Thyroid gland (tissue), 4 donors: ENCODE data around the gene SRSF5. TPM values are rescaled to one million over a fixed set of nuclear protein-coding genes. Genes with fewer than 3 reads are reported as not detected.

Source experiments
- DNase-seq, 2 donors: peaks; one replicate each; pipeline ENCODE4 v3.0.0-alpha.2; 2019
- H3K27ac ChIP-seq, 3 donors: fragments of 200-600 bp; sonication (generic); 1 replicate in 2 of 3; 2 replicates in 1 of 3; pipeline ENCODE4 v1.5.1; 2016 to 2019; ENCODE audit warnings: mild to moderate bottlenecking in 1 of 3, moderate library complexity in 1 of 3
- H3K27me3 ChIP-seq: fragments of 200-600 bp; sonication (generic); one replicate; pipeline ENCODE4 v1.5.1; 2019
- H3K36me3 ChIP-seq, 2 donors: fragments of 200-600 bp; sonication (generic); one replicate each; pipeline ENCODE4 v1.5.1; 2016 to 2019
- H3K4me1 ChIP-seq, 2 donors: fragments of 200-600 bp; sonication (generic); one replicate each; pipeline ENCODE4 v1.5.1; 2017 to 2019
- H3K4me3 ChIP-seq, 3 donors: fragments of 200-600 bp; sonication (generic); replicated peaks in 1 of 3; 1 replicate in 2 of 3; 2 replicates in 1 of 3; pipeline ENCODE4 v1.5.1; 2016; ENCODE audit warnings: mild to moderate bottlenecking in 1 of 3
- H3K9me3 ChIP-seq: fragments of 200-600 bp; sonication (generic); one replicate; pipeline ENCODE4 v1.5.1; 2017
- POLR2A ChIP-seq, 2 donors: fragments of 450-650 bp; IDR thresholded peaks; one replicate each; pipeline ENCODE4 v1.6.1; 2017; ENCODE audit warnings: antibody characterized with exemption in 2 of 2, mild to moderate bottlenecking in 2 of 2, moderate library complexity in 1 of 2
- WGBS, 2 donors: methylation state at CpG; one replicate each; pipeline ENCODE4 v1.1.5; 2017; 5-methylcytosine and 5-hydroxymethylcytosine counted together
- intact Hi-C: fragments of 100-400 bp; cut with DNase I; formaldehyde crosslinking; loops from one replicate; pipeline ENCODE4 v1.15.1; 2023
- total RNA-seq, 4 donors: library from RNA; depleted of rRNA; stranded (reverse); fragments of >200 nt; gene quantifications; one replicate each; pipeline ENCODE4 v1.2.3, GENCODE V29; 2016
- TF ChIP-seq, protein P1 (sequence below), 6 experiments: fragments of 200-600 bp in 3 of 6; fragments of 450-650 bp in 3 of 6; sonication (generic) in 3 of 6; IDR thresholded peaks; one replicate each; pipeline ENCODE4 v1.5.1; 2016 to 2019; ENCODE audit warnings: antibody characterized with exemption in 6 of 6, mild to moderate bottlenecking in 2 of 6, inconsistent platforms in 1 of 6, moderate library complexity in 1 of 6

SRSF5 gene
- total RNA-seq, 4 donors from 2014 or later, result 326 to 969 (median 539) TPM

DNA sequence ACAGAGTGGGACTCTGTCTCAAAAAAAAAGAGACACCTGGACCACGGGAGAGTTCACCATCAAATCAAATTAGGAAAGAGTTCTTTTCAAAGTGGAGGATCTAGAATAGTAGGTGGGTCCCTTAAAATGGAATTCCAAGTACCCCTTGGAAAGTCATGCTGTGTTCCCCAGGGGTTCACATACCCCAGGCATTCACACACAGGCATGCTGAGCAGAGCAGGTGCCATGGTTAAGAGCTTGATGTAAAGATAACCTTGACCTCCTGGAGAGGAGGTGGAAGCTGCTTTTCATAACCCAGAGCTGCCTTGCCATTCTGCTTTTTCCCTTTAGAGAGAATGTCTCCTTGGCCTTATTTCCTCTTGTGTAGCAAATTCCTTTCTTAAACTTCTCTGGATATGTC, 14.2 kb upstream of the SRSF5 start:
- WGBS, 2 donors, result 35 to 43% methylated on average over 1 of the region's 1 CpG
- H3K9me3 ChIP-seq, result no peaks in the 10 kb centered on the region
- H3K27me3 ChIP-seq, result no peaks in the 10 kb centered on the region
- no peaks in the 10 kb centered on the region for H3K36me3 ChIP-seq
- TF ChIP-seq, protein P1, sequence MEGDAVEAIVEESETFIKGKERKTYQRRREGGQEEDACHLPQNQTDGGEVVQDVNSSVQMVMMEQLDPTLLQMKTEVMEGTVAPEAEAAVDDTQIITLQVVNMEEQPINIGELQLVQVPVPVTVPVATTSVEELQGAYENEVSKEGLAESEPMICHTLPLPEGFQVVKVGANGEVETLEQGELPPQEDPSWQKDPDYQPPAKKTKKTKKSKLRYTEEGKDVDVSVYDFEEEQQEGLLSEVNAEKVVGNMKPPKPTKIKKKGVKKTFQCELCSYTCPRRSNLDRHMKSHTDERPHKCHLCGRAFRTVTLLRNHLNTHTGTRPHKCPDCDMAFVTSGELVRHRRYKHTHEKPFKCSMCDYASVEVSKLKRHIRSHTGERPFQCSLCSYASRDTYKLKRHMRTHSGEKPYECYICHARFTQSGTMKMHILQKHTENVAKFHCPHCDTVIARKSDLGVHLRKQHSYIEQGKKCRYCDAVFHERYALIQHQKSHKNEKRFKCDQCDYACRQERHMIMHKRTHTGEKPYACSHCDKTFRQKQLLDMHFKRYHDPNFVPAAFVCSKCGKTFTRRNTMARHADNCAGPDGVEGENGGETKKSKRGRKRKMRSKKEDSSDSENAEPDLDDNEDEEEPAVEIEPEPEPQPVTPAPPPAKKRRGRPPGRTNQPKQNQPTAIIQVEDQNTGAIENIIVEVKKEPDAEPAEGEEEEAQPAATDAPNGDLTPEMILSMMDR (IDR thresholded peaks at IDR 0.05), result no peak
- no peak for TF ChIP-seq POLR2A (IDR thresholded peaks at IDR 0.05)
- H3K27ac ChIP-seq, result no peak overlapping the region
- H3K4me3 ChIP-seq, result no peak overlapping the region
- intact Hi-C loops, result no loop called here
- DNase-seq, result no peak
- H3K4me1 ChIP-seq, result no peaks in the 10 kb centered on the region

DNA sequence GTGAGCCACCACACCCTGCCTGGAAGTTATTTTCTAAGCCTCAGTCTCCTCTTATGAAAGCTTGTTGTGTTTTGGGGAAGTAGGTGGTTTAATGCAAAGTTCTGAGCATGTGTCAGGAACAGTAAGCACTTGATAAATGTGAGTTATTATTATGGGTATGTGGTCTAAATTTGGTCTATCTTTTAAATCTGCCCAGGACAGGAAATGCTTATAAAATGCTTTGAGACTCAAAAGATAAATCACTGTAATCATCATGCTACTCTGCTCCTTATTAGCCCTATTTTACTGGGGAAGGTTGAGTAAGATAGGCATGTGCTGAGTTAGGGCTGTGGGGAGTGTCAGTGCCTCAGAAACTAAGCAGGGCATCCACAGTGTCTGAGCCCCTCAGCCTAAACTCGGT, 13.1 kb upstream of the SRSF5 start:
- DNase-seq, result no peak

DNA sequence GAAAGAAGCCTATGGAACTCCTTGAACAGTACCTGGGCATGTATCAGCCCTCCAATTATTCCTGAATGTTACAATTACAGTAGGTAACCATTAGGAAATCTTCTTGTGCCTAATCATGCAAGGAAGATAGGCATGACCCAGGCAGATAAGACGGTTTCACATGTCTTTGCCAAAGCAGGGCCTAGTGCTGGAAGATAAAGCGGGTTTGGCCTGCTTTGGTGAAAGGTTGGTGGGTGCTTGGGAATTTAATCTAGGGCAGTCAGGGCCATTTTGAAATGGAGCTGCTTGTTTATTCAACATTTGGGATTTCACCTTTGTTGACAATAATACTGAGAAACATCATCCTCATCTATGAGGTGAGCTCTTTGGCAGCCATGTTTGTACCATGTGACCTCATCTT, 12.5 kb upstream of the SRSF5 start:
- TF ChIP-seq, protein P1 (IDR thresholded peaks at IDR 0.05), result no peak
- no peak for TF ChIP-seq POLR2A (IDR thresholded peaks at IDR 0.05)
- Histone ChIP-seq H3K27ac (no peak overlapping the region), H3K27me3 (no peaks in the 10 kb centered on the region), H3K36me3 (no peaks in the 10 kb centered on the region), H3K4me1 (no peaks in the 10 kb centered on the region), H3K9me3 (no peaks in the 10 kb centered on the region), H3K4me3 (no peak overlapping the region)
- intact Hi-C loops, result no loop called here
- 91 to 96% methylated on average over 2 of the region's 2 CpGs for WGBS, 2 donors
- no peak for DNase-seq

More for the DNA sequence above, 13.1 kb upstream of the SRSF5 start:
- no peak overlapping the region for H3K4me3 ChIP-seq
- H3K27me3 ChIP-seq, result no peaks in the 10 kb centered on the region
- no peaks in the 10 kb centered on the region for H3K36me3 ChIP-seq
- TF ChIP-seq, protein P1 (IDR thresholded peaks at IDR 0.05), result no peak
- no peak for TF ChIP-seq POLR2A (IDR thresholded peaks at IDR 0.05)
- WGBS, 2 donors, result 89 to 93% methylated on average over 1 of the region's 1 CpG
- no peaks in the 10 kb centered on the region for H3K4me1 ChIP-seq
- intact Hi-C loops, result no loop called here
- no peaks in the 10 kb centered on the region for H3K9me3 ChIP-seq
- no peak overlapping the region for H3K27ac ChIP-seq

DNA sequence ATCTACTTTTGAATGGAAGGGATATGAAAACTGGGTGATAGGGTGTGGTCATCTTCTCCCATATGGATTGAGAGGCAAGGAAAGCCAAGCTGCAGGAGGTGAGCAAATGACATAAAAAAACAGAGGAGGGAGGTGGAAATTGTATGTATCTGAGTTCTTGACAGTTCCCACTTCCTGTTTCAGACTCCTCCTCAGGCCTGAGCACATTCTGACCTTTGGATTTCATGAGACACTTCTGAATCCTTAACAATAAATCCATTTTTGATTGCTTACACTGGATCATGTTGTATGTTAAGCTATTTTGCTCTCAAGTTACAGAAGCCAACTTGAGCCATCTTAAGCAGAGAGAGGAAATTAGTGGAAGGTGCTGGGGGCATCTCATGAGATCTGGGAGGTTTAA, 11.6 kb upstream of the SRSF5 start:
- no peaks in the 10 kb centered on the region for H3K4me1 ChIP-seq
- H3K4me3 ChIP-seq, result no peak overlapping the region
- intact Hi-C loops, result no loop called here
- H3K27ac ChIP-seq, result no peak overlapping the region
- no peaks in the 10 kb centered on the region for H3K9me3 ChIP-seq
- no peak for TF ChIP-seq POLR2A (IDR thresholded peaks at IDR 0.05)
- TF ChIP-seq, protein P1 (IDR thresholded peaks at IDR 0.05), result no peak
- no peak for DNase-seq
- no peaks in the 10 kb centered on the region for H3K27me3 ChIP-seq
- H3K36me3 ChIP-seq, result no peaks in the 10 kb centered on the region

DNA sequence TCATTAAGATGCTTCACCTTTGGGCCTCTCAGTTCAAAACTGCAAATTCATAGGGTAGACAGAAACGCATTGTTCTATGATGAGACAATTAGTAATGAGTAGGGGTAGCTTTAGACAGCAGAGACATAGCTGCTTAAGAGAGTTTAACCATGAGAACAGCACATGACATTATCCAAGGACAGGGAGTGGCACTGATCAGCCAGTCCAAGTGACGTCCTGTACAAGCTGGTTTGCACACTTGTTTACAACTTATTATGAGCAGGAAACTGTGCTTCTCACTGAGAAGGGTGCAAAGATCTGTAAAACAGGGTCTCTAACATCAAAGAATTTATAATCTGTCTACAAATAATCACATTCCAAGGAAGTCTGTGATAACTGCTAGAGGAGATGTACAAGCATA, 11.2 kb upstream of the SRSF5 start:
- Histone ChIP-seq H3K36me3 (no peaks in the 10 kb centered on the region), H3K9me3 (no peaks in the 10 kb centered on the region), H3K4me1 (no peaks in the 10 kb centered on the region), H3K4me3 (no peak overlapping the region), H3K27me3 (no peaks in the 10 kb centered on the region), H3K27ac (no peak overlapping the region)
- intact Hi-C loops, result no loop called here
- no peak for DNase-seq
- WGBS, 2 donors, result 83 to 88% methylated on average over 2 of the region's 2 CpGs
- TF ChIP-seq, protein P1 (IDR thresholded peaks at IDR 0.05), result no peak
- TF ChIP-seq POLR2A (IDR thresholded peaks at IDR 0.05), result no peak
